Globus pallidus (tissue), 1 donor: ENCODE measurements around the gene TMCO5A.
"Not testable (repeated sequence)": the region's sequence is repeated elsewhere in the genome, so short reads cannot be mapped to it uniquely, and the experiment has no call there.

ENCODE experiments used
- DNase-seq: peaks from one replicate; pipeline ENCODE4 v3.0.0-alpha.2; 2015; ENCODE audit warnings: low spot score

Gene TMCO5A

GRCh38 chr15:37934340-37934739, at the start of gene TMCO5A:
Gene TMCO5A, plus strand, starts transcription at chr15:37934640. Its CDS starts 1,684 bp downstream, at chr15:37936324.
- no peak for DNase-seq

GRCh38 chr15:37885651-37886050, 48.8 kb upstream of the TMCO5A start:
- DNase-seq = no peak

GRCh38 chr15:37888356-37888755, 46.1 kb upstream of the TMCO5A start:
- DNase-seq = no peak

GRCh38 chr15:37891766-37892368, 42.6 kb upstream of the TMCO5A start:
- peak; percentile 78 for DNase-seq

- DNase-seq = no peak
Measured at GRCh38 chr15:37893309-37893708, 41.1 kb upstream of the TMCO5A start.

GRCh38 chr15:37898362-37898761, 36.1 kb upstream of the TMCO5A start:
- DNase-seq = no peak

- no peak for DNase-seq
Measured at GRCh38 chr15:37900326-37901221, 33.9 kb upstream of the TMCO5A start.

GRCh38 chr15:37902126-37902525, 32.3 kb upstream of the TMCO5A start:
- no peak for DNase-seq

- DNase-seq = no peak
Measured at GRCh38 chr15:37903919-37904625, 30.4 kb upstream of the TMCO5A start.

GRCh38 chr15:37907136-37907535, 27.3 kb upstream of the TMCO5A start:
- DNase-seq = no peak

- no peak for DNase-seq
Measured at GRCh38 chr15:37921527-37922385, 12.7 kb upstream of the TMCO5A start.

- no peak for DNase-seq
Measured at GRCh38 chr15:37926136-37926535, 8.3 kb upstream of the TMCO5A start.

- DNase-seq = no peak
Measured at GRCh38 chr15:37929238-37929637, 5.2 kb upstream of the TMCO5A start.

- no peak for DNase-seq
Measured at GRCh38 chr15:37931321-37931720, 3.1 kb upstream of the TMCO5A start.

GRCh38 chr15:37931868-37932267, 2.6 kb upstream of the TMCO5A start:
- no peak for DNase-seq

- no peak for DNase-seq
Measured at GRCh38 chr15:37932549-37932948, 1.9 kb upstream of the TMCO5A start.

- DNase-seq = no peak
Measured at GRCh38 chr15:37933666-37934065, 774 bp upstream of the TMCO5A start.

GRCh38 chr15:37940876-37941275, 6.4 kb downstream of the TMCO5A start:
- no peak for DNase-seq

- no peak for DNase-seq
Measured at GRCh38 chr15:37941779-37942178, 7.3 kb downstream of the TMCO5A start.

- DNase-seq = no peak
Measured at GRCh38 chr15:37951999-37952398, 17.6 kb downstream of the TMCO5A start.

GRCh38 chr15:37960742-37961141, 26.3 kb downstream of the TMCO5A start:
- DNase-seq = not testable (repeated sequence)

GRCh38 chr15:37967788-37968187, 33.3 kb downstream of the TMCO5A start:
- no peak for DNase-seq
